Gastroesophageal sphincter (tissue), 3 donors: ENCODE results near the gene THNSL1.
"Not testable (repeated sequence)": the region's sequence is repeated elsewhere in the genome, so short reads cannot be mapped to it uniquely, and the experiment has no call there.

ENCODE experiments used
- EP300 ChIP-seq: sonication (generic); formaldehyde crosslinking; IDR thresholded peaks from one replicate; pipeline ENCODE4 v1.6.1; 2017; ENCODE audit warnings: antibody characterized with exemption, mild to moderate bottlenecking
- TF ChIP-seq, protein P1 (sequence below), 4 experiments: fragments of 200-600 bp in 2 of 4; fragments of 450-650 bp in 2 of 4; sonication (generic) in 1 of 4; IDR thresholded peaks; one replicate each; pipeline ENCODE4 v1.5.1; 2017 to 2019; ENCODE audit warnings: antibody characterized with exemption in 4 of 4, mild to moderate bottlenecking in 2 of 4, moderate library complexity in 2 of 4

DNA sequence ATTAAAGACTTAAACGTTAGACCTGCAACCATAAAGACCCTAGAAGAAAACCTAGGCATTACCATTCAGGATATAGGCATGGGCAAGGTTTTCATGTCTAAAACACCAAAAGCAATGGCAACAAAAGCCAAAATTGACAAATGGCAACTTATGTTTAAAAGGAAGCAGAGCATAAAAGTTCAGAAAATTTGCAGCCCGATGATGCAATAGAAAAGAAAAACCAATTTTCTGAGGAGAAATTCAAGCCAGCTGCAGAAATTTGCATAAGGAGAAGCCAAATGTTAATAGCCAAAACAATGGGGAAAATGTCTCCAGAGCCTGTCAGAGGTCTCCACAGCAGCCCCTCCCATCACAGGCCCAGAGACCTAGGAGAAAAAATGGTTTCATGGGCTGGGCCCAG lies 4.8 kb upstream of the THNSL1 start:
- TF ChIP-seq, protein P1, sequence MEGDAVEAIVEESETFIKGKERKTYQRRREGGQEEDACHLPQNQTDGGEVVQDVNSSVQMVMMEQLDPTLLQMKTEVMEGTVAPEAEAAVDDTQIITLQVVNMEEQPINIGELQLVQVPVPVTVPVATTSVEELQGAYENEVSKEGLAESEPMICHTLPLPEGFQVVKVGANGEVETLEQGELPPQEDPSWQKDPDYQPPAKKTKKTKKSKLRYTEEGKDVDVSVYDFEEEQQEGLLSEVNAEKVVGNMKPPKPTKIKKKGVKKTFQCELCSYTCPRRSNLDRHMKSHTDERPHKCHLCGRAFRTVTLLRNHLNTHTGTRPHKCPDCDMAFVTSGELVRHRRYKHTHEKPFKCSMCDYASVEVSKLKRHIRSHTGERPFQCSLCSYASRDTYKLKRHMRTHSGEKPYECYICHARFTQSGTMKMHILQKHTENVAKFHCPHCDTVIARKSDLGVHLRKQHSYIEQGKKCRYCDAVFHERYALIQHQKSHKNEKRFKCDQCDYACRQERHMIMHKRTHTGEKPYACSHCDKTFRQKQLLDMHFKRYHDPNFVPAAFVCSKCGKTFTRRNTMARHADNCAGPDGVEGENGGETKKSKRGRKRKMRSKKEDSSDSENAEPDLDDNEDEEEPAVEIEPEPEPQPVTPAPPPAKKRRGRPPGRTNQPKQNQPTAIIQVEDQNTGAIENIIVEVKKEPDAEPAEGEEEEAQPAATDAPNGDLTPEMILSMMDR (IDR thresholded peaks at IDR 0.05), result not testable (repeated sequence)
- not testable (repeated sequence) for TF ChIP-seq EP300
